Measurements from ENCODE around the gene MYPN. TPM values are rescaled to one million over a fixed set of nuclear protein-coding genes. Genes with fewer than 3 reads are reported as not detected.

Gene MYPN
- total and polyA plus RNA-seq, 2 donors (not counting 1 experiment from before 2014, with no cell fraction given) = not detected

DNA sequence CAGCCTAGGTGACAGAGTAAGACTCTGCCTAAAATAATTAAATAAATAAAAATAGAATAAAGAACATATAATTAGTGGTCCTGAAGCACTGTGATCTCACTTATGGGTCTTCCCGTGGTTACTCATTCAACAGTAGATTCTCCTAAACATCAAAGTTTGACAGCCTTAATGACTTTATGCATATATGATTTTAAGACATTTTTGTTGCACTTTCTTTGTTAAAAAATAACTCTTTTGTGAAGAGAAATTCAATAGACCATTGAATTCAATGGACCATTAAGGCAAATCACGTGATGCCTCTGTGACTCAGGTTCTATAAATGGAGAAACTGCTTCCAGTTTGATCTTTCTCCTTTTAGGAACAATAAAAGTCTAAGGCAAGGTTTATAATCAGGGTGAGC, 63.0 kb downstream of the MYPN start:
- Histone ChIP-seq H3K9me3 (ENCODE audit: control extremely low read depth in 1 of 3, control insufficient read depth in 2 of 3, insufficient read depth in 1 of 3, low read length in 2 of 3) (no peaks in the 10 kb centered on the region), H3K4me3 (ENCODE audit: control extremely low read depth in 1 of 5, extremely low read depth in 1 of 5, insufficient read depth in 1 of 5, low read depth in 2 of 5, low read length in 4 of 5) (no peak overlapping the region), H3K9ac (ENCODE audit: low read length) (no peak overlapping the region), H3K4me1 (ENCODE audit: control insufficient read depth in 2 of 2, insufficient read depth in 2 of 2, low read length in 2 of 2) (no peaks in the 10 kb centered on the region), H3K36me3 (replicated peaks in 1 of 2; ENCODE audit: control extremely low read depth in 1 of 2, control insufficient read depth in 1 of 2, extremely low read depth in 1 of 2, insufficient read depth in 2 of 2, low read length in 1 of 2) (no peaks in the 10 kb centered on the region), H3K79me2 (ENCODE audit: control insufficient read depth, insufficient read depth, low read length) (no peaks in the 10 kb centered on the region), H3K4me2 (replicated peaks; ENCODE audit: low read depth, low read length, poor library complexity, severe bottlenecking) (no peak overlapping the region), H4K20me1 (ENCODE audit: control insufficient read depth, insufficient read depth, low read length, poor library complexity, severe bottlenecking) (no peaks in the 10 kb centered on the region), H3K27me3 (replicated peaks in 1 of 4; ENCODE audit: control extremely low read depth in 1 of 4, control insufficient read depth in 3 of 4, insufficient read depth in 4 of 4, low read length in 3 of 4) (no peaks in the 10 kb centered on the region), H2AFZ (ENCODE audit: insufficient read depth, low read depth, low read length, poor library complexity, severe bottlenecking) (no peak overlapping the region), H3K27ac (ENCODE audit: low read length in 2 of 2) (no peak overlapping the region)
- Mint-ChIP-seq H3K27ac (no peak overlapping the region), H3K27me3 (no peaks in the 10 kb centered on the region), H3K9me3 (ENCODE audit: insufficient read depth) (no peaks in the 10 kb centered on the region), H3K4me3 (no peak overlapping the region), H3K4me1 (peaks cover 4% of the 10 kb centered on the region)
- DNase-seq (no peak), ATAC-seq (ENCODE audit: low read depth) (no peak)
- WGBS (ENCODE audit: insufficient coverage) = 20% methylated on average over 1 of the region's 2 CpGs
- POLR2A ChIA-PET = no interaction called here
- no peak for TF ChIP-seq EZH2 (IDR thresholded peaks at IDR 0.05; ENCODE audit: borderline replicate concordance, insufficient read depth, low read depth, low read length, poor library complexity, severe bottlenecking)
- TF ChIP-seq, protein P1, sequence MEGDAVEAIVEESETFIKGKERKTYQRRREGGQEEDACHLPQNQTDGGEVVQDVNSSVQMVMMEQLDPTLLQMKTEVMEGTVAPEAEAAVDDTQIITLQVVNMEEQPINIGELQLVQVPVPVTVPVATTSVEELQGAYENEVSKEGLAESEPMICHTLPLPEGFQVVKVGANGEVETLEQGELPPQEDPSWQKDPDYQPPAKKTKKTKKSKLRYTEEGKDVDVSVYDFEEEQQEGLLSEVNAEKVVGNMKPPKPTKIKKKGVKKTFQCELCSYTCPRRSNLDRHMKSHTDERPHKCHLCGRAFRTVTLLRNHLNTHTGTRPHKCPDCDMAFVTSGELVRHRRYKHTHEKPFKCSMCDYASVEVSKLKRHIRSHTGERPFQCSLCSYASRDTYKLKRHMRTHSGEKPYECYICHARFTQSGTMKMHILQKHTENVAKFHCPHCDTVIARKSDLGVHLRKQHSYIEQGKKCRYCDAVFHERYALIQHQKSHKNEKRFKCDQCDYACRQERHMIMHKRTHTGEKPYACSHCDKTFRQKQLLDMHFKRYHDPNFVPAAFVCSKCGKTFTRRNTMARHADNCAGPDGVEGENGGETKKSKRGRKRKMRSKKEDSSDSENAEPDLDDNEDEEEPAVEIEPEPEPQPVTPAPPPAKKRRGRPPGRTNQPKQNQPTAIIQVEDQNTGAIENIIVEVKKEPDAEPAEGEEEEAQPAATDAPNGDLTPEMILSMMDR (IDR thresholded peaks at IDR 0.05) = no peak
- intact Hi-C loops (cut with micrococcal nuclease) = no loop called here
- CTCF ChIA-PET = no interaction called here

DNA sequence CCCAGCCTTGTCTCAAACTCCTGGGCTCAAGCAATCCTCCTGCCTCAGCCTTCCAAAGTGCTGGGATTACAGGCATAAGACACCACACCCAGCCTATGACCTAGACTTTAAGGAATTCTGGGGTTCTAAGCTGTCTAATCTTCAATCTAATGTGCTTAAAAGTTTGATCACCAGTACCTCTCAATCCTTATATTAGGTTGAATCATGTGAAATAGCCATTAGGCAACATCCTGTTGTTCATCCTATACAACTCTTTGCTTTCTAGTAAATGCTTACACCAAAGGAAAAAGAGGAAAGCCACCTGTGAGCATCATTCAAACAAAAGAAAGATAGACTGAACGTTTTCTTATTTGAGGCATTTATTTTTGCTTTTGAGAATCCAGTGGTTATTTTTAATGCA, 66.7 kb downstream of the MYPN start:
- Mint-ChIP-seq H3K27me3 (no peaks in the 10 kb centered on the region), H3K9me3 (ENCODE audit: insufficient read depth) (no peaks in the 10 kb centered on the region), H3K27ac (no peak overlapping the region), H3K4me1 (peaks cover 4% of the 10 kb centered on the region), H3K4me3 (no peak overlapping the region)
- H3K4me2 ChIP-seq (replicated peaks; ENCODE audit: low read depth, low read length, poor library complexity, severe bottlenecking) = no peak overlapping the region
- H3K79me2 ChIP-seq (ENCODE audit: control insufficient read depth, insufficient read depth, low read length) = no peaks in the 10 kb centered on the region
- H4K20me1 ChIP-seq (ENCODE audit: control insufficient read depth, insufficient read depth, low read length, poor library complexity, severe bottlenecking) = no peaks in the 10 kb centered on the region
- no peaks in the 10 kb centered on the region for H3K9me3 ChIP-seq (ENCODE audit: control extremely low read depth in 1 of 3, control insufficient read depth in 2 of 3, insufficient read depth in 1 of 3, low read length in 2 of 3)
- no CpG with 5 or more reads among the region's 1 CpG for WGBS (ENCODE audit: insufficient coverage)
- H3K4me3 ChIP-seq (ENCODE audit: control extremely low read depth in 1 of 5, extremely low read depth in 1 of 5, insufficient read depth in 1 of 5, low read depth in 2 of 5, low read length in 4 of 5) = no peak overlapping the region
- no peak overlapping the region for H3K9ac ChIP-seq (ENCODE audit: low read length)
- ChIA-PET CTCF (interaction anchor here (0.5 kb wide), 1 partner anchor 171 kb away, joined by 4 read pairs; no protein-coding TSS in a partner anchor), POLR2A (no interaction called here)
- H3K27me3 ChIP-seq (replicated peaks in 1 of 4; ENCODE audit: control extremely low read depth in 1 of 4, control insufficient read depth in 3 of 4, insufficient read depth in 4 of 4, low read length in 3 of 4) = no peaks in the 10 kb centered on the region
- ATAC-seq (ENCODE audit: low read depth) = no peak
- H3K27ac ChIP-seq (ENCODE audit: low read length in 2 of 2) = no peak overlapping the region
- no peak for DNase-seq
- no peaks in the 10 kb centered on the region for H3K36me3 ChIP-seq (replicated peaks in 1 of 2; ENCODE audit: control extremely low read depth in 1 of 2, control insufficient read depth in 1 of 2, extremely low read depth in 1 of 2, insufficient read depth in 2 of 2, low read length in 1 of 2)
- H3K4me1 ChIP-seq (ENCODE audit: control insufficient read depth in 2 of 2, insufficient read depth in 2 of 2, low read length in 2 of 2) = no peaks in the 10 kb centered on the region
- no peak for TF ChIP-seq EZH2 (IDR thresholded peaks at IDR 0.05; ENCODE audit: borderline replicate concordance, insufficient read depth, low read depth, low read length, poor library complexity, severe bottlenecking)
- TF ChIP-seq, protein P1 (IDR thresholded peaks at IDR 0.05) = no peak
- intact Hi-C loops (cut with micrococcal nuclease) = no loop called here
- no peak overlapping the region for H2AFZ ChIP-seq (ENCODE audit: insufficient read depth, low read depth, low read length, poor library complexity, severe bottlenecking)

Data from B cell (primary cell).